ENCODE measurements around the gene NCBP1.

Gene NCBP1

GRCh38 chr9:97627624-97628023 lies 6.0 kb upstream of the NCBP1 start:
- DNase-seq: no peak

GRCh38 chr9:97628668-97629067 lies 5.0 kb upstream of the NCBP1 start:
- no peak for DNase-seq

DNA sequence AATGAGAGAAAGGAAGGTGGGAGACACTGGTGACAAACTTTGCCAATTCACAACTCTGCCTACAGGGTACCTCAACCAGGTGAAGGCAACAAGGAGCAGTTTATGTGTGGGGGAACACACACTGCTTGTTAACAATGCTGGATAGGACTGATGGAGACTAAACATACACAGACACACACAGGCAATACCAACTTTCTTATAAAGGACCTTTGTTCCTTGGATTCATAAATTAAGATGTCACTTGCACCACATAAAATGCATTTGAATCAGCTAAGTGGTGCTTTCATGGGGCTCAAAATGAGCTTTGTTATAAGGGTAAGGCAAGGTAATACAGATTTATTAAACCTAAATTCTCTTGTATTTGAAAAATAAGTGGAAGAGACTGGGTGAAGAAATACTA lies 4.5 kb upstream of the NCBP1 start:
- no peak for DNase-seq

GRCh38 chr9:97630591-97630990 lies 3.0 kb upstream of the NCBP1 start:
- no peak for DNase-seq

DNA sequence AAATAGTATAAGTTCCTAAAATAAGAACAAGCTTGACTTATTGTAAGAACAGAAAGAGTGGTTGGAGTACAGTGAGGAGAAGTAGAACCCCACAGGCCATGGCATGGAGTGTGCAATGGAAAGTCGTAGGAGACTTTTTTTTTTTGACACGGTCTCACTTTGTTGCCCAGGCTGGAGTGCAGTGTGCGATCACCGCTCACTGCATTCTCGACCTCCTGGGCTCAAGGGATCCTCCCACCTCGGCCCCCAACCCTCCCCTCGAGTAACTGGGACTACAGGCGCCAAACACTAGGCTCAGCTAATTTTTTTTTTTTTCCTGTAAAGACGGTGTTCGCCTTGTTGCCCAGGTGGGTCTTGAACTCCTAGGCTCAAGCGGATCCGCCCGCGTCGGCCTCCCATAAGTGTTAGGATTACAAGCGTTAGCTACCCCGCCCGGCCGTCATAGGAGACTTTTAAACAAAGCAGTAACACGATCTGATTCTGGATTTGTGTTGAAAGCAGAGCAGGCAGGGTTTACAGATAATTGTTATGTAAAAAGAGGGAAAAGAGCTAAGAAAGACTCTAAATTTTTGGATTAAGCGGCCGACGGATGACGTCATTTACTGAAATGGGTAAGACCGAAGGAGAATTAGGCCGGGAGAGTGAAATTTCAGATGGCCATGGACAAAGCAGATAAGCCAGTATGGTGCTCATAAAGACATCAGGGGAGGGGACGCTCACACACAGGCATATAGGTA lies 1.2 kb upstream of the NCBP1 start:
- DNase-seq: no peak

GRCh38 chr9:97633859-97634490 lies 354 bp downstream of the NCBP1 start:
- DNase-seq: peak; percentile 13

DNA sequence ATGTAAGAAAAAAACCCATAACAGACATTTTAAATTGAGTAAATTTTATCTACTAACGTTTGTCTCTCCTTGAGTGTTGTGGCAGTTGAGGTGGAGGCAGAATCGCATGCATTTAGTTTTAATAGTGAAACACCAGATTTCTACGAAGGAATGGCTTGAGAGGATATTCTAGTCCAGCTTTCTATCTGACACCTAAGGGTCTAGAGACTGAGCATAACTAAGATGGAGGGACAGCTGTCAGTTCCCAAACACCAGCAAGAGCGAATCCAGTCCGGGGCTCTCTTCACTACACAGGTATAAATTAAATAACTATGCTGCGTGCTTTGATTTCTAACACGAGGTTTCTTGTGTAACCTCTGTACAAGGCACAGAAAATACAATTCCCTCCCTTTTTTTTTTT lies 1.4 kb downstream of the NCBP1 start:
- no peak for DNase-seq

DNA sequence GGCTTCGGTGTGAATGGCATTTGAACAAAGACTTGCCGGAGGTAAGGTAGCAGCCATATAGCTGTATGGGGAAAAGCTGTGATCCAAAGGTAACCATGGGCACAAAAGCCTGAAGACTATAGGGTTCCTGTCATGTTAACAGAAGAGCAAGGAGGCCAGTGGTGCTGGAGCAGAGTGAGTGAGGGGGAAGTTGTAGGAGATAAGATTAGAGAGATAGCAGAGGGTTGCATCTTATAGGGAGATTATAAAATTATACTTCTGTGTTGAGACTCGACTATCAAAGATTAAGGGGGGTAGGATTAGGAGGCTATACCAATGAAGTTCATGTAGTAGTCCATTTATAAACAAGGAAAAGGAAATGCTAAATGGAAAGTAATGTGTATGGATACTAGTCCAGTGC lies 3.3 kb downstream of the NCBP1 start:
- no peak for DNase-seq

DNA sequence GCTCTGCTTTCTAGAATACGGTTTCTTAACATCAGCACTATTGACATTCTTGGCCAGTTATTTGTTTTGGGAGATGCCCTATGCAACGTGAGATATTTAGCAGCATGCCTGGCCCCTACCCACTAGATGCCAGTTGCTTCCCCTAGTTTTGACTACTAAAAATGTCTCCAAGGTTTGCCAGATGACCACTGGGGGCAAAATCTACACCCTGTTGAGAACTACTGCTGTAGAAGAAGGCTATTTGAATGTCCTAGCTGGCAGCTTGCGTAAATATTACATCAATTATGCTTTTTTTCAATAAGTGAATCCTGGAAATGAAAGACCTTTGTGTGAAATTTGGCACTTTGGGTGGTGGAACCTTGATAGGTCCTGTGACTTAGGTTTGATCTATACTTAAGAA lies 5.0 kb downstream of the NCBP1 start:
- DNase-seq: no peak

- peak; percentile 61 for DNase-seq
Measured at GRCh38 chr9:97640325-97640724, 6.7 kb downstream of the NCBP1 start.

- DNase-seq: no peak
Measured at GRCh38 chr9:97645720-97646119, 12.1 kb downstream of the NCBP1 start.

GRCh38 chr9:97647996-97648395 lies 14.4 kb downstream of the NCBP1 start:
- no peak for DNase-seq

DNA sequence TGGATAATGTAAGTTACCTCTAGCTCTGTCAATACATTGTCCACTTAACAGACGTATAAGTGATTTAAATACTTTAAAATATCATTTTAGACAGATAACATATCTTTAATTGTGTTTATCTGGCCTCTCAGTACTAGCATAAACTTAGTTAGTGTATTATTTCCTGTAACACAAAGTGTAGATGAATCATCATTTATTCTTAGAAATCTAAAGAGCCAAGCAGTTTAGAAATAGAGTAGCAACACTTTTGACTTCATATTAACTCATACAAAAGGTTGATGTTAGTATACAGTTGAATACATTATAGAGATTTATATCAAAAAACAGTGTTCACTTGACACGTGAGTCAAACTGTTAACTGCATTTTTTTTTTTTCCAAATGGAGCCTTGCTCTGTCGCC lies 18.0 kb downstream of the NCBP1 start:
- DNase-seq: no peak

- no peak for DNase-seq
Measured at GRCh38 chr9:97658707-97659106, 25.1 kb downstream of the NCBP1 start.

DNA sequence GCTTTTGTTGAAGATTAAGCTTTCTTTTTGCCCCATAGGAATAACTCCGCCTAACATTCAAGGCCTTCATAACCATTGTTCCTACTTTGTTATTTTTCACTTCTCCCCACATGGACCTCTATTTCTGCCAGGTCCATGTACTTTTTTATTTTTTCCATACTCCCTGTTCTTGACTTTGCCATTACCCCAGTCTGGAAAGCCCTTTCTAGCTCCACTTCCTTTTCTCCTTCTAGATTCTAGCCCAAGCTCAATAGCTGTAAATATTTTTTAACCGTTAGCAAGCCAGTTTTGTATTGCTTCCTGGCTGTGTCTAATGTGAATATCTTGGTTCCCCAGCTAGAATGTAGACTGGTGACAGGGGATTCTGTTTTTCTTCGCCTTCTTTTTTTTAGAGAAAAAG lies 26.1 kb downstream of the NCBP1 start:
- DNase-seq: no peak

GRCh38 chr9:97660340-97660739 lies 26.7 kb downstream of the NCBP1 start:
- no peak for DNase-seq

DNA sequence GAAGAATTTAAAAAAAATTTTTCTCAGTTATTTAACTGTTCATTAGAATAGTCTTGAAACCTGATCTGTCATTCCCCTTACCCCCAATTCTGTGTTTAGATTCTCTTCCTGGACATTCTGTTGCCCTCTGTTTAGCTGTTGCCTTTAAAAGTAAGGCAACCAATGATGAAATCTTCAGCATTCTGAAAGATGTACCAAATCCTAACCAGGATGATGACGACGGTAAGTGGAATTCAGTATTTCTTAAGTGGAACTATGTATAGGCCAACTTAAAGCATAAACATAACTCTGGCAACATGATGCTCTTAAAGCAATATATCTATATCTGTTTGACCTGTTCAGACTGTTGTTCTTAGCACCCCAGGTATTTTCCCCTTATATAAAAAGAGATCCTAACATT lies 27.2 kb downstream of the NCBP1 start:
- DNase-seq: no peak

DNA sequence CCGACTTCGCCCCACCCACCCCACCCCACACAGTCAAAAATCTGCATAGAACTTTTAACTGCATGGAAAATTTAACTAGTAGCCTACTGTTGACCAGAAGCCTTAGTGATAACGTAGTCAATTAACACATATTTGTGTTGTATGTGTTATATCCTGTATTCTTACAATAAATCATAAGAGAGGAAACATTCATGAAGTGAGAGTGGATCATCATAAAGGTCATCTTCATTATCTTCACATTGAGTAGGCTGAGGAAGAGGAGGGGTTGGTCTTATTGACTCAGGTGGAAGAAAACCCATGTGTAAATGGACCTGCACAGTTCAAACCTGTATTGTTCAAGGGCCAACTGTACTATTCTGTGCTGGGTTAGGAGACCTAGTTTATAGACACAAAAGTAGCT lies 32.1 kb downstream of the NCBP1 start:
- no peak for DNase-seq

DNA sequence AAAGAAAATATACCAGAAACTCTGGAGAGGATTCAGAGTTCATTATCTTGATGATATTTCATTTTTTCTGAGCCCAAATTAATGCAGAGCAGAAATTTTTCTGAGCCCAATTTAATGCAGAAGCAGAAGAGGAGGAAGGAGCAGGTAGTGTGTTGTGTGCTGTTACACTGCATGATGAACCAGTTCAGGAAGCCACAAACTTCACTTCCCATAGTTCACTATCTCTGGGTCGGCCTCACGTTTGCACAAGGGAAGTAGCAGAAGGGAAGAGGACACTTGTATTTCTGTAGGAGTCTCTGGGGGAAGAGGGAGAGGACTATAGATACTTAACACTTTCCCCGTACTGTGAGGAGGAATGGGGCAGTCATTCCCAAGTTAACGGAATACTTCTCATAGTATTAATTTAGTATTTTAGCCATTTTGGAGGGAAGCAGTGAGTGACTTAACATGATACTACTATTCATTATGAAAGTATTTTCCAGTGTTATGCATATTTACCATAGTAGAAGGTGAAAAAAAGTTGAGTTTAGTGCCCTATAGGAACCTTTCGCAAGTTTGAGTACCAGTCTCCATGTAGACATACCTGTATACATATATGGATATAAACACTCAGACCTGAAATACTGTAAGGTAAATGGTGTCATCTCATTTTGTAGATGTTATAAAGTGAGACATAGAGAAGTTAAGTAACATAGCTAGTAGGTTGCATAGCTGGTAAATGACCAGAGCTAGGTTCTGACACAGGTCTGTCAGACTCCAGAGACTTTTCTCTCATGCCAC lies 33.5 kb downstream of the NCBP1 start:
- DNase-seq: no peak

DNA sequence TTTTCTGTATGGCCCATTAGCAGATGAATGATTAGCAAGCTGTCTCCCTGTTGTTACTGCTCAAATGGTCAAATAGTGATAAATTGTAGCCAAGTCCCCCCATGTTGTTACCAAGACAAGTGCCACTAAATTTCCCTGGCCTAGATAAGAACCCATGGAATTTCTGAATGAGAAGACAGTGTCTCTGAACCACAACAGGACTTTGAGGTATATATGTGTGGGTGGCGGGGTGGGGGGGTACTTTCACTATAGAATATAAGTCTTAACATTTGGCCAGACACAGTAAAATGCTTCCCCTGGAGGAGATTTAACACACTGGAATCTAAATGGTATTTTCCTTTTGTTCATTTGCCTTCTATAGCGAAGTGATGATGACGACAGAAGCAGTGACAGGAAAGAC lies 34.9 kb downstream of the NCBP1 start:
- no peak for DNase-seq

GRCh38 chr9:97670586-97670985 lies 37.0 kb downstream of the NCBP1 start:
- no peak for DNase-seq

- no peak for DNase-seq
Measured at GRCh38 chr9:97672403-97672802, 38.8 kb downstream of the NCBP1 start.

- DNase-seq: no peak
Measured at GRCh38 chr9:97673922-97674321, 40.3 kb downstream of the NCBP1 start.

DNA sequence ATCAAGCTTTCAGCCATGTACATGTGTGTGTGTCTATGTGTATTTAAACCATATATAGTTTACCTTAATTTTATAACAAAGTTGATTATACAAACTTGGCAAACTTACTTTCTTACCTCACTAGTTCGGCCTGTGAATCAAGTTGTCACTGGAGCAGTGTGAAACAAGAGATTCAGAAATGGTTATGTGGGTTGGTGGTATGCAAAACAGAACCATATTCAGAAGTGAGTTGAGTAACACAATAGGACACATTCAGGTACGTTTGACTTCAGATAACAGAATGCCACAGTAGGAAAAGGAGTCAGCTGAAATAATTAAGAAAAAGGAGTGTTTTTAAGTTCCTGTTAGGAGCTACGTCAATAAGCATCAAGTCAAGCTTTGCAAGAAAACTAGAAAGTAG lies 42.0 kb downstream of the NCBP1 start:
- no peak for DNase-seq

Data from COR-L47 (cell line).